Breast epithelium (tissue), 4 donors: Measurements from ENCODE around the gene POLR3H. TPM values are rescaled to one million over a fixed set of nuclear protein-coding genes. Genes with fewer than 3 reads are reported as not detected.

Source experiments
- DNase-seq, 2 donors: peaks; one replicate each; pipeline ENCODE4 v3.0.0-alpha.2; 2019; ENCODE audit warnings: low spot score in 2 of 2
- H3K27ac ChIP-seq, 2 donors: fragments of 200-600 bp; sonication (generic) in 1 of 2; one replicate each; pipeline ENCODE4 v1.5.1; 2016 to 2019; ENCODE audit warnings: mild to moderate bottlenecking in 1 of 2
- H3K27me3 ChIP-seq, 2 donors: fragments of 200-600 bp; sonication (generic) in 1 of 2; one replicate each; pipeline versions ENCODE4 v1.5.1 to v1.6.0; 2017 to 2019; ENCODE audit warnings: control low read depth in 1 of 2, mild to moderate bottlenecking in 1 of 2
- H3K36me3 ChIP-seq: fragments of 200-600 bp; one replicate; pipeline ENCODE4 v1.5.1; 2019
- H3K4me1 ChIP-seq, 2 donors: fragments of 200-600 bp; sonication (generic); one replicate each; pipeline ENCODE4 v1.5.1; 2016 to 2019; ENCODE audit warnings: control low read depth in 1 of 2
- H3K4me3 ChIP-seq, 3 donors: fragments of 200-600 bp; sonication (generic); 1 replicate in 2 of 3; 2 replicates in 1 of 3; pipeline ENCODE4 v1.5.1; 2016 to 2019; ENCODE audit warnings: mild to moderate bottlenecking in 3 of 3, moderate library complexity in 2 of 3
- H3K9me3 ChIP-seq, 2 donors: fragments of 200-600 bp; sonication (generic) in 1 of 2; one replicate each; pipeline ENCODE4 v1.5.1; 2016 to 2019; ENCODE audit warnings: control low read depth in 1 of 2
- CTCF ChIP-seq, 3 donors: fragments of 450-650 bp; IDR thresholded peaks; one replicate each; pipeline ENCODE4 v1.5.1; 2016 to 2017; ENCODE audit warnings: antibody characterized with exemption in 3 of 3, mild to moderate bottlenecking in 3 of 3, moderate library complexity in 3 of 3
- POLR2A ChIP-seq: fragments of 450-650 bp; IDR thresholded peaks from one replicate; pipeline ENCODE4 v1.6.1; 2016; ENCODE audit warnings: antibody characterized with exemption, mild to moderate bottlenecking, moderate library complexity
- POLR2AphosphoS5 ChIP-seq, 3 donors: sonication (generic); formaldehyde crosslinking; IDR thresholded peaks; one replicate each; pipeline ENCODE4 v1.6.1; 2017; ENCODE audit warnings: antibody characterized with exemption in 3 of 3
- intact Hi-C: fragments of 100-400 bp; cut with DNase I; formaldehyde crosslinking; loops from one replicate; pipeline ENCODE4 v1.15.1; 2023; ENCODE audit warnings: low total_unique reads
- total RNA-seq, 3 donors: library from RNA; depleted of rRNA; stranded (reverse); fragments of >200 nt; gene quantifications; one replicate each; pipeline ENCODE4 v1.1.0, GENCODE V29; 2016

POLR3H gene
- total RNA-seq, 3 donors from 2014 or later: 18.2 to 26.5 (median 20.2) TPM

GRCh38 chr22:41551877-41552582, 7.8 kb upstream of the POLR3H start:
- no peak for TF ChIP-seq POLR2A
- no peak for TF ChIP-seq POLR2AphosphoS5 (IDR thresholded peaks at IDR 0.05)
- no peak for TF ChIP-seq CTCF (IDR thresholded peaks at IDR 0.05)
- no peaks in the 10 kb centered on the region for H3K27me3 ChIP-seq

GRCh38 chr22:41550952-41551491, 6.8 kb upstream of the POLR3H start:
- Histone ChIP-seq H3K36me3 (no peaks in the 10 kb centered on the region), H3K4me1 (no peaks in the 10 kb centered on the region), H3K9me3 (no peaks in the 10 kb centered on the region), H3K4me3 (no peak overlapping the region), H3K27ac (no peak overlapping the region), H3K27me3 (no peaks in the 10 kb centered on the region)
- intact Hi-C loops: no loop called here
- DNase-seq: no peak
- TF ChIP-seq CTCF (IDR thresholded peaks at IDR 0.05) (no peak), POLR2A (no peak), POLR2AphosphoS5 (IDR thresholded peaks at IDR 0.05) (no peak)

More at GRCh38 chr22:41551877-41552582, 7.8 kb upstream of the POLR3H start:
- intact Hi-C loops: loop anchor here (2.0 kb wide), 1 partner anchor 69 kb away; the partner anchor contains the start of genes DESI1 and XRCC6
- no peak overlapping the region for H3K4me3 ChIP-seq
- H3K4me1 ChIP-seq: no peaks in the 10 kb centered on the region
- H3K36me3 ChIP-seq: no peaks in the 10 kb centered on the region
- DNase-seq: no peak
- no peak overlapping the region for H3K27ac ChIP-seq
- H3K9me3 ChIP-seq: no peaks in the 10 kb centered on the region

GRCh38 chr22:41548830-41549211, 4.6 kb upstream of the POLR3H start:
- Histone ChIP-seq H3K9me3 (no peaks in the 10 kb centered on the region), H3K36me3 (no peaks in the 10 kb centered on the region), H3K4me1 (no peaks in the 10 kb centered on the region), H3K27ac (no peak overlapping the region), H3K4me3 (no peak overlapping the region), H3K27me3 (no peaks in the 10 kb centered on the region)
- TF ChIP-seq CTCF (IDR thresholded peaks at IDR 0.05): no peak
- no peak for TF ChIP-seq POLR2A
- DNase-seq: no peak
- intact Hi-C loops: no loop called here

GRCh38 chr22:41544671-41545476, 604 bp upstream of the POLR3H start:
- peak overlapping the region; percentile 78 to 82 (median 80) for H3K4me3 ChIP-seq
- H3K27ac ChIP-seq: peak overlapping the region; percentile 34 to 79
- no peak for DNase-seq
- H3K9me3 ChIP-seq: no peaks in the 10 kb centered on the region
- peaks cover 0 to 12% of the 10 kb centered on the region in 2 donors for H3K4me1 ChIP-seq
- no peak for TF ChIP-seq CTCF (IDR thresholded peaks at IDR 0.05)
- no peak for TF ChIP-seq POLR2A
- no peak for TF ChIP-seq POLR2AphosphoS5 (IDR thresholded peaks at IDR 0.05)
- intact Hi-C loops: no loop called here
- H3K27me3 ChIP-seq: no peaks in the 10 kb centered on the region
- H3K36me3 ChIP-seq: no peaks in the 10 kb centered on the region

- peaks cover 0 to 12% of the 10 kb centered on the region in 2 donors for H3K4me1 ChIP-seq
- intact Hi-C loops: no loop called here
- peak overlapping the region in 1 of 3 donors; percentile 78 for H3K4me3 ChIP-seq
- H3K27me3 ChIP-seq: no peaks in the 10 kb centered on the region
- DNase-seq: no peak
- peak overlapping the region in 1 of 2 donors; percentile 13 for H3K27ac ChIP-seq
- H3K36me3 ChIP-seq: no peaks in the 10 kb centered on the region
- no peaks in the 10 kb centered on the region for H3K9me3 ChIP-seq
- TF ChIP-seq CTCF (IDR thresholded peaks at IDR 0.05) (no peak), POLR2AphosphoS5 (IDR thresholded peaks at IDR 0.05) (no peak), POLR2A (no peak)
Observed at GRCh38 chr22:41542224-41542623, 2.0 kb downstream of the POLR3H start.
